Measurements from ENCODE around the gene RABAC1.

- TF ChIP-seq CTCF (conservative IDR thresholded peaks at IDR 0.05; ENCODE audit: low read length) (no peak), EZH2phosphoT487 (IDR thresholded peaks at IDR 0.05; ENCODE audit: borderline replicate concordance, low read depth, low read length) (no peak)
Measured at GRCh38 chr19:41941410-41942202, 17.5 kb downstream of the RABAC1 start.

Measured in OCI-LY7 (cell line).